Measurements from ENCODE around the gene UGGT2.

The UGGT2 gene

DNA sequence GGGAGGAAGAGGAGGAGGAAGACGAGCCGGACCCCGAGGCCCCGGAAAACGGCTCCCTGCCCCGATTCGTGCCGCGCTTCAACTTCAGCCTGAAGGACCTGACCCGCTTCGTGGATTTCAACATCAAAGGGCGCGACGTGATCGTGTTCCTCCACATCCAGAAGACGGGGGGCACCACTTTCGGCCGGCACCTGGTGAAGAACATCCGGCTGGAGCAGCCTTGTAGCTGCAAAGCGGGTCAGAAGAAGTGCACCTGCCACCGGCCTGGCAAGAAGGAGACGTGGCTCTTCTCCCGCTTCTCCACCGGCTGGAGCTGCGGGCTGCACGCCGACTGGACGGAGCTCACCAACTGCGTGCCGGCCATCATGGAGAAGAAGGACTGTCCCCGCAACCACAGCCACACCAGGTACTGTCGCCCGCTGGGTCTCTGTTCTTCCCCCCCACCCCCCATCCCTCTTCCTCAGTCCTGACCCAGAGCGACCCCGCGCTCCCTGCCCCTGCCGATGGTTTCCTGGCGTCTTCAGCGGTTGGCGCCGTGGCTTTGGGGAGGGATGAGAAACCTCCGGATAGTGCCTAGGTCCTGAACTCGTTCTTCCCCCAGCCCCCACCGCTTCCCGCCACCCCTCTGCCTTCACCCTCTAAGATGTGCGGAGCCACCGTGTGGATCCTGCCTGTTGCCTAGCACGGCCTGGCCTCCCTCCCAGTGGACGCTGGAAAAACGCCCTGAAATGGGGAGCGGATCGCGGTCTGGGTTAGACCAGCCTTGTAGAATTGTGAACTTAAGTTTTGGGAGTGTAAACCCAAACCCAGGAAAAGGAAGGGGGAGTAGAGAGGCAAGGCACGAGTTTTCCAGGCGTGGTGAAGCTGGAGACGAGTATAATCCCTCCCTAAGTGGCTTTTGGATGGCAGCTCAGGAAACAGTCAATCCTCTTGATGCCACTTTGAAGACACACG, 38.2 kb upstream of the UGGT2 start:
- H3K9me3 ChIP-seq (ENCODE audit: control insufficient read depth, insufficient read depth, low read length): no peaks in the 10 kb centered on the region
- H3K79me2 ChIP-seq (ENCODE audit: control insufficient read depth, low read length): no peaks in the 10 kb centered on the region
- no peaks in the 10 kb centered on the region for H3K36me3 ChIP-seq (ENCODE audit: control insufficient read depth, low read length)
- H3F3A ChIP-seq (ENCODE audit: control insufficient read depth, insufficient read depth): no peaks in the 10 kb centered on the region
- no peak overlapping the region for H3K4me2 ChIP-seq (ENCODE audit: low read length)
- H3K4me3 ChIP-seq (ENCODE audit: low read length): no peak overlapping the region
- TF ChIP-seq EZH2phosphoT487 (IDR thresholded peaks at IDR 0.05; ENCODE audit: borderline replicate concordance, low read length) (no peak), CTCF (IDR thresholded peaks at IDR 0.05; ENCODE audit: low read depth, low read length, poor library complexity, severe bottlenecking) (no peak)
- peaks cover 46% of the 10 kb centered on the region for H3K27me3 ChIP-seq (ENCODE audit: control insufficient read depth, low read length)
- no peaks in the 10 kb centered on the region for H3K4me1 ChIP-seq (ENCODE audit: control insufficient read depth, low read length)
- H4K20me1 ChIP-seq (ENCODE audit: control insufficient read depth, insufficient read depth, low read depth, low read length): no peaks in the 10 kb centered on the region
- no peaks in the 10 kb centered on the region for H3K9me2 ChIP-seq (replicated peaks; ENCODE audit: control insufficient read depth, low read length)
- no peak overlapping the region for H3K27ac ChIP-seq (ENCODE audit: low read depth, low read length)

GRCh38 chr13:96090240-96091101, 37.3 kb upstream of the UGGT2 start:
- no peak overlapping the region for H3K27ac ChIP-seq (ENCODE audit: low read depth, low read length)
- H3K4me3 ChIP-seq (ENCODE audit: low read length): peak overlapping the region; percentile 43; the same call in 1 of the 2 replicates
- no peaks in the 10 kb centered on the region for H3F3A ChIP-seq (ENCODE audit: control insufficient read depth, insufficient read depth)
- no peaks in the 10 kb centered on the region for H3K9me3 ChIP-seq (ENCODE audit: control insufficient read depth, insufficient read depth, low read length)
- H3K4me2 ChIP-seq (ENCODE audit: low read length): peak overlapping the region; percentile 55; the same call in 1 of the 2 replicates
- H3K36me3 ChIP-seq (ENCODE audit: control insufficient read depth, low read length): no peaks in the 10 kb centered on the region
- TF ChIP-seq EZH2phosphoT487 (IDR thresholded peaks at IDR 0.05; ENCODE audit: borderline replicate concordance, low read length) (peak; percentile 89), CTCF (IDR thresholded peaks at IDR 0.05; ENCODE audit: low read depth, low read length, poor library complexity, severe bottlenecking) (no peak)
- H3K27me3 ChIP-seq (ENCODE audit: control insufficient read depth, low read length): peaks cover 46% of the 10 kb centered on the region
- H3K79me2 ChIP-seq (ENCODE audit: control insufficient read depth, low read length): no peaks in the 10 kb centered on the region
- no peaks in the 10 kb centered on the region for H4K20me1 ChIP-seq (ENCODE audit: control insufficient read depth, insufficient read depth, low read depth, low read length)
- no peaks in the 10 kb centered on the region for H3K9me2 ChIP-seq (replicated peaks; ENCODE audit: control insufficient read depth, low read length)
- no peaks in the 10 kb centered on the region for H3K4me1 ChIP-seq (ENCODE audit: control insufficient read depth, low read length)

DNA sequence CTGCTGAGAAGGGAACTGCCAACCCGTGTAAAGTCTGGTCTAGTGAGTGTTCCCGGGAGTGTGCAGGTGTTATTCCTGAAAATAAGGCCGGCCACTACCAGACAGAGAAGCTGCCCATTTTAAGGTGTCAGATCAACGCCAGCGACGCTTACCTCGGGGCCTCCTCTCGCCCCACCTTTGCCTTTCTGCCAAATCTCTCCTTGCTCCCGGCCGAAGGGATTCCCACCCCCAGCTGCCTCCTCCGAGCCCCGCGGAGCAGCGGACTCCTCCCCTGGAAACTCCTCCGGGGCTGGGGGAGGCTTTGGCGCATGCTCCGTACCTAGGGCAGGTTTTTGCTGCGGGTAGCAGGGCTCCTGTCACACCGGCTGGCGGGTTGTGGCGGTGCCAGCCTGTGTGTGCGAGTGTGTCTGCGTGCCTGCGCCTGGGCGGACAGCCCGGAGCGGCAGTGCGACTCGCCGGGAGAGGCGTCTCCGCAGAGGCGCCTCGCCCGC, 36.6 kb upstream of the UGGT2 start, which contains the start of gene HS6ST3:
HS6ST3 (plus strand) TSS at position 359 of the 491 bp plus-strand sequence.
- H3K27ac ChIP-seq (ENCODE audit: low read depth, low read length): no peak within 1 kb of the TSS
- TF ChIP-seq CTCF (IDR thresholded peaks at IDR 0.05; ENCODE audit: low read depth, low read length, poor library complexity, severe bottlenecking) (no peak), EZH2phosphoT487 (IDR thresholded peaks at IDR 0.05; ENCODE audit: borderline replicate concordance, low read length) (peak; percentile 87)
- H3K9me3 ChIP-seq (ENCODE audit: control insufficient read depth, insufficient read depth, low read length): no peaks in the 10 kb centered on the region
- H3K4me1 ChIP-seq (ENCODE audit: control insufficient read depth, low read length): no peaks in the 10 kb centered on the region
- no peaks in the 10 kb centered on the region for H3F3A ChIP-seq (ENCODE audit: control insufficient read depth, insufficient read depth)
- H3K4me3 ChIP-seq (ENCODE audit: low read length): peak within 1 kb of the TSS; percentile 43
- peaks cover 46% of the 10 kb centered on the region for H3K27me3 ChIP-seq (ENCODE audit: control insufficient read depth, low read length)
- H4K20me1 ChIP-seq (ENCODE audit: control insufficient read depth, insufficient read depth, low read depth, low read length): no peaks in the 10 kb centered on the region
- no peaks in the 10 kb centered on the region for H3K79me2 ChIP-seq (ENCODE audit: control insufficient read depth, low read length)
- H3K4me2 ChIP-seq (ENCODE audit: low read length): peak within 1 kb of the TSS; percentile 55
- no peaks in the 10 kb centered on the region for H3K9me2 ChIP-seq (replicated peaks; ENCODE audit: control insufficient read depth, low read length)
- H3K36me3 ChIP-seq (ENCODE audit: control insufficient read depth, low read length): no peaks in the 10 kb centered on the region

Measured in DOHH2 (cell line).